Frontal cortex (tissue), 4 donors: ENCODE data around the gene GPR158. TPM values are rescaled to one million over a fixed set of nuclear protein-coding genes. Genes with fewer than 3 reads are reported as not detected.
"Not testable (repeated sequence)": the region's sequence is repeated elsewhere in the genome, so short reads cannot be mapped to it uniquely, and the experiment has no call there.

Source experiments
- DNase-seq, 2 donors: peaks; one replicate each; pipeline ENCODE4 v3.0.0; 2012; ENCODE audit warnings: low spot score in 2 of 2
- FAIRE-seq: peaks from 2 replicates; lab custom pipeline; 2012; peaks lifted over from hg19 to GRCh38; lab: Jason Lieb, UNC
- total RNA-seq: library from RNA; depleted of rRNA; stranded (reverse); fragments of >200 nt; gene quantifications from one replicate; pipeline ENCODE4 v1.2.3, GENCODE V29; 2014
- donor health status: control.
- donor health status: control.
- donor health status: control.

Gene GPR158, protein sequence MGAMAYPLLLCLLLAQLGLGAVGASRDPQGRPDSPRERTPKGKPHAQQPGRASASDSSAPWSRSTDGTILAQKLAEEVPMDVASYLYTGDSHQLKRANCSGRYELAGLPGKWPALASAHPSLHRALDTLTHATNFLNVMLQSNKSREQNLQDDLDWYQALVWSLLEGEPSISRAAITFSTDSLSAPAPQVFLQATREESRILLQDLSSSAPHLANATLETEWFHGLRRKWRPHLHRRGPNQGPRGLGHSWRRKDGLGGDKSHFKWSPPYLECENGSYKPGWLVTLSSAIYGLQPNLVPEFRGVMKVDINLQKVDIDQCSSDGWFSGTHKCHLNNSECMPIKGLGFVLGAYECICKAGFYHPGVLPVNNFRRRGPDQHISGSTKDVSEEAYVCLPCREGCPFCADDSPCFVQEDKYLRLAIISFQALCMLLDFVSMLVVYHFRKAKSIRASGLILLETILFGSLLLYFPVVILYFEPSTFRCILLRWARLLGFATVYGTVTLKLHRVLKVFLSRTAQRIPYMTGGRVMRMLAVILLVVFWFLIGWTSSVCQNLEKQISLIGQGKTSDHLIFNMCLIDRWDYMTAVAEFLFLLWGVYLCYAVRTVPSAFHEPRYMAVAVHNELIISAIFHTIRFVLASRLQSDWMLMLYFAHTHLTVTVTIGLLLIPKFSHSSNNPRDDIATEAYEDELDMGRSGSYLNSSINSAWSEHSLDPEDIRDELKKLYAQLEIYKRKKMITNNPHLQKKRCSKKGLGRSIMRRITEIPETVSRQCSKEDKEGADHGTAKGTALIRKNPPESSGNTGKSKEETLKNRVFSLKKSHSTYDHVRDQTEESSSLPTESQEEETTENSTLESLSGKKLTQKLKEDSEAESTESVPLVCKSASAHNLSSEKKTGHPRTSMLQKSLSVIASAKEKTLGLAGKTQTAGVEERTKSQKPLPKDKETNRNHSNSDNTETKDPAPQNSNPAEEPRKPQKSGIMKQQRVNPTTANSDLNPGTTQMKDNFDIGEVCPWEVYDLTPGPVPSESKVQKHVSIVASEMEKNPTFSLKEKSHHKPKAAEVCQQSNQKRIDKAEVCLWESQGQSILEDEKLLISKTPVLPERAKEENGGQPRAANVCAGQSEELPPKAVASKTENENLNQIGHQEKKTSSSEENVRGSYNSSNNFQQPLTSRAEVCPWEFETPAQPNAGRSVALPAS (N-terminal part only)
- total RNA-seq, result 9.0 TPM

DNA sequence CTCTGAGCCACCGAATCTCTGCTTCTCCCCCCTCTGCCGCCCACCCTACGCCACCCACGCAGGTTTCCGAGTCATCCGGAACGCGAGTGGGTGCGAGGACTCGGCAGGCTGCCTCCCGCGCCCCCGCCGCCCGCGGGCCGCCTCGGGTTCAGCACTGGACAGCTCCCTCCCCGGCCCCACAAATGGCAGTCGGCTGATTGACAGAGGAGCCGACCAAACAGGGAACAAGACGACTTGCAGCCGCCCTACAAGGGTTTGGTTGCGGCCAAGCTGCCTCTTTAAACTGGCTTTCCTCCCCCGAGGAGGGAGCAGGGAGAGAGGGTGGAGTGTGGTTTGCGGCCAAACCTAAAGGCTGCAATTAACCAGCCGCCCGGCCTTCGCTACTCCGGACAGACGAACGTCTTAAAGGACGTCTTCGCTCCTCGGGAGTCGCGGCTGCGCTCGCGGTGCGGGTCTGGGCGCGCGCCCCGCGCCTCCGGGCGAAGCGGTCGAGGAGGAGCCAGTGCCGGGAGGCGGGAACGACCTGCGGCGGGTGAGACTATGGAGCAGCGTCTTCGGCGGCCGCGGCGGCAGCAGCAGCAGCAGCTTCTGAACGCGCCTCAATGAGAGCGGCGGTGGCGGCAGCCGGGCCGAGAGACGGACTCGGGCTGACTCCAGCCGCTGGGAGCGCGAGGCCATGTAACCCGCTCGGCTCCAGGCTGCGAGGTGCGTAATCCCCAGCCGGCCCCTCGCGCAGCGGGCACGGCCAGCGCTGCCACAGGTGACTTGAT, at the start of gene GPR158:
GPR158 (plus strand) TSS at position 541 of the 770 bp plus-strand sequence. CDS start 420 bp downstream, outside the sequence.
- no peak for FAIRE-seq
- DNase-seq, result peak; percentile 85 to 87

DNA sequence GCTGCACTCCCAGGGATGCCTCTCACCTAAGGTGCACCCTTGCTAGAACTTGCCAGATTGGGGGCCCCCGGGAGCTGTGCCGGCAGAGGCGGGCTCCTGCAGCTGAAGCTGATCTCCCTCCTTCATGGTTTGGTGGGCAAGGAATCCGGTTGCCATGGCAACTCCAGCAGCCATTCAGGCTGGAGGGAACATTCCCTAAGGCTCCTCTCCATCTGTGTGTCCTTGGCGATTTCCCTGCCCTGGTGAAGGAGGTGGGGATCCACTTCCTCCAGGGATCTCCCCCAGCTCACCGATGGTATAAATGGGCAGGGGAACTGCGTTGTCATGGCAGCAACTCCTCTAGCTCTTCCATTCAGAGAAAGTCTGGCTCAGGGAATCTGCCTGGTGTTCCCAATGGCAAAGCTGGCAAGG, 49.6 kb upstream of the GPR158 start:
- DNase-seq, result peak in 1 of 2 donors; percentile 34
- FAIRE-seq, result no peak

DNA sequence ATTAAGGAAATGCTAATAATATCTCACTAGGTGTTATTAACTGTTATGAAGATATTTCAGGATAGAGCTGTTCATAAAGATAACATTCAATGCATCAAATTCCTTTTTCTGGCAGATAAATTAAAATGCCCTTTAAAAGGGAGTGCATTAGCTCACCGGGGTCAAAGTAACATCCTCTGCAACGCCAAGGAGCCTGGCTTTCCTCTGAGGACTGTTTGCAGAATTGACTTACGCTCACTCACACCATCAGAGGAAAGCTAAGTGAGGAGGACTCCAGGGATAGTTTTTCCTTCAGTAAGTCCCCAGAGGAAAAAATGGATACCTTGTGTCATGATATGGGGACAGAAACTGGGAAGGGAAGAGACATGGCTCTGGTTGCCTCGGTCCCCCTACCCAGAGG, 45.2 kb upstream of the GPR158 start:
- FAIRE-seq (no peak), DNase-seq (no peak)

DNA sequence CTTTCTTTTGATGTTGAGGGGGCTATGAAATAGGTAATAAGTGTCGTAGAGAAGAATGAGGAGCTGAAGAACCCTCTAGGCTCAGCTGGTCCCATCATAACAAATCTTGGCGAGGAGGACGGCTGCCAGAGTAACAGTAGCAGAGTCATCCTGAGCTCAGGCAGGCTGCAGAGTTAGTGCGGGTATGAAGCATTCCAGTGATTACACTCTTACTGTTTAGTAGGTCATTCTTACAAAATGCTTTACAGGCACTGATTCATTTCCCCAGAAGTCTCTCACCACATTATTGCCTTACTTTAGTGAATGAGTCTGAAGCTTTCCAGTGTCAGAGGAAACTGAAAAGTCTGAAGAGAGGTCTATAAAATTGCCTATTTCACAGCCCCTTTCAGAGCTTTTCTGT, 43.9 kb upstream of the GPR158 start:
- FAIRE-seq (no peak), DNase-seq (no peak)

- no peak for DNase-seq
- no peak for FAIRE-seq
These were observed 32.5 kb upstream of the GPR158 start for GRCh38 chr10:25142116-25142864.

DNA sequence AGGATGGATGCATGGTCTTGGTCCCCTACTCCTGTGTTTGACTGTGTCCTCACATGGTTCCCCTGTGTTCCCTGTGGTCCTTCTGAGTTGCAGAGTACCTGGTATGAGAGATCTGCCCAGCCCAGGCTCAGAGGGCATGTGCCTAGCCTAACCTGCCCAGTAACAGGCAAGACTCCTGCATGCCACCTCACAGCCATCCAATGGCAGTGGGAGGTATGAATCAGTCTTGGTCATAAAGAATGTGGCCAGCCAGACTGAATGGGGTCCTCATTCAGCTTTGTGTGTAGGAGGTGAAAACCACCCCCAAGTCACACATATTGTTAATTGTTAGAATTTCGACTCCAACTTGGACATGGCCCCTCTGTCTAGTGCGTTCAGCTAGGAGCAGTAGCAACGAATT, 17.2 kb upstream of the GPR158 start:
- FAIRE-seq (no peak), DNase-seq (no peak)

DNA sequence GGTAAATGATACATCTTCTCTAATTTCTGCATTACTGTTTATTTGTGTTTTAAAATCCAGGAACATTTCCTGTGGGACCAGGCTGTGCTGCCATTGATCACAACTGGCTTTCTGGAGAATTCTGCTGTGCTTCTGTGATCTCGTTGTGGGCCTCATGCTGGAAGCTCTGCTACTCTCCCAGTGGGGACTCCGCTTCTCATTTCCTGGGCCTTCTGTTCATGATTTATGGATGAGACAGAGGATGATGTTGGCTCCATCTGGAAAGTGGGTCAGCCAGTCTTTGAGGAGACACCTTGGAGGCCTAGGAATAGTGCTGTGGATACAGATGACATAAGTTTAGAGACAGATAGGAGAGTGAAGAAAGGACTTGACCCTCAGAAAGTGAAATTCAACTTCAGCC, 15.2 kb upstream of the GPR158 start:
- FAIRE-seq, result no peak
- DNase-seq, result no peak

DNA sequence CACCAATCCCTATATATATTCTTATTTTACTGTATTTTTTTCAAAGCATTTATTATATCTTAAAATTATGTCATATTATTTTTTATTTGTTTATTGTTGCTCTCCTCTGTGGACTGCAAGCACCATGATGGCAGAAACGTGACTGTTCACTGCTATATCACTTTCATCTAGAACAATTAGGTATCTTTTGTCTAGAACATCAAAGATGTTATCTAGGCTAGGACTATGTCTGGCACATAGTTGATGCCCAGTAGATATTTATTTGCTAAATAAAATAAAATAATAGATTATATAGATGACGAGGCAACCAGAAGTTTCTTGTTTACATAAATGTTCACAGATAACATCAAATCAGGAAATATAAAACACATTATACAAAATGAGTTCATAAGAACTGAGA, 12.4 kb upstream of the GPR158 start:
- FAIRE-seq, result no peak
- no peak for DNase-seq

DNA sequence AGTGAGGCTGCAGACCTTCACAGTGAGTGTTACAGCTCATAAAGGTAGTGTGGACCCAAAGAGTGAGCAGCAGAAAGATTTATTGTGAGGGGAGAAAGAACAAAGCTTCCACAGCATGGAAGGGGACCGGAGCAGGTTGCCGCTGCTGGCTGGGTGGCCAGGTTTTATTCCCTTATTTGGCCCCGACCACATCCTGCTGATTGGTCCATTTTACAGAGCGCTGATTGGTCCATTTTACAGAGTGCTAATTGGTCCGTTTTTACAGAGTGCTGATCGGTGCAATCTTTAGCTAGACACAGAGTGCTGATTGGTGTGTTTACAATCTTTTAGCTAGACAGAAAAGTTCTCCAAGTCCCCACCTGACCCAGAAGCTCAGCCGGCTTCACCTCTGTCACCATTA, 11.3 kb upstream of the GPR158 start:
- FAIRE-seq, DNase-seq: not testable (repeated sequence)

DNA sequence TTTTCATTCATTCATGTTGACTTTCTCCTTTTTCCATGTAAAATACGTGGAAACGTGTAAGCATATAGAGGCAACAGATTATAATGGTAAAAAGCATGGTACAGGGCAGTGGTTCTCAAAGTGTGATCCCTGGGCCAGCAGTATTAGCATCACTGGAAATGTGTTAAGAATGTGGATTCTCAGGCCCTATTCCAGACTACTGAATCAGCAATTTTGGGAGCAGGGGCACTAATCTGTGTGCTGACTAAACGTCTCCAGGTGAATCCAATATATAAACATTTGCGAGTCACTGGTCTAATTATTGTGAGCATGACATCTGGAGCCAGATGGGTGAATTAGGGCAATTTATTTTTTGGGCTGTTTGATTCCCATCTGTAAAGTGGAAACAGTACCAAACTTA, 5.1 kb upstream of the GPR158 start:
- no peak for FAIRE-seq
- no peak for DNase-seq

DNA sequence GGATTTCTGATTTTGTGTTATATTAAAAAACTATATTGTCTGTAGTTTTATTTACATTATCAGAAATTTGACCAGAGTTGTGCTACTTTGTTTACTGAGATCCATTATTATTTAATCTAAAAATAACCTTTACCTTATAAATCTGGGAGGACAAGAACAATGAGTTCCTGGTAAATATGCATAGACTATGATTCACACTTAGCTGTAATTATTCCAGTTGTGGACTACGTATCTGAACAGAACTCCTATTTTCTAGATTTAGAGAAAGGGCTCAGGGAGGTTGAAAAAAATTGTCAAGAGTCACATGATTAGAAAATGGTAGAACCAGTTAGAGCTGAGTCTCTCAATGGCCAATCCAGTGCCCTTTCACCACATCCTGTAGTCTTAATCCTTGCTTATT, 4.2 kb upstream of the GPR158 start:
- no peak for DNase-seq
- no peak for FAIRE-seq

- no peak for FAIRE-seq
- DNase-seq, result no peak
These were observed 973 bp downstream of the GPR158 start for GRCh38 chr10:25175527-25176420.

DNA sequence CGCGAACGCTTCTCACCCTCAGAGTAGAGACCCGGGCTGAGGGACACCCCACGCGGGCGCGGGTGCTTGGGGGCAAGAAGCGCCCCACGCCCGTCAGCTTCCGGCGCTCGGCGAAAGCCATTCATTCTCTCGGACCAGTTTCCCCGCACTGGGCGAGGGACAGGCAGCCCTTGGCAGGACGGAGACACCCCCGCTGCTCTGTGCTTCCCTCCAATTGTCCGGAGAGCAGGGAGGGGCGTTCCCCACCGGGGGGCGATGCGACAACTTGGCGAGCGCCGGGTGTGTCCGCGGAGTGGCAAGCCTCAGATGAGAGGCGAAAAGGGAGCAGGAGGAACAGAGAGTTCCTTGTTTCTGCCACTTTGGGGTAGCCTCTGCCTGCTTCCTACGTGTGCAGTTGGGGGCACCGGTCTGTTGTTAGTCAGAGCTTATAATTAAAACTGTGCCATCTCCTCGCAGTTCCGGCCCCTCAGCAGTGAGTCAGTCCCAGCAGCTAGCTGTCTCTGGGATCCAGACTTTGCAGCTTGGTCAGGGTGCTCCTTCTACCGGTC, 1.7 kb downstream of the GPR158 start:
- no peak for FAIRE-seq
- no peak for DNase-seq

DNA sequence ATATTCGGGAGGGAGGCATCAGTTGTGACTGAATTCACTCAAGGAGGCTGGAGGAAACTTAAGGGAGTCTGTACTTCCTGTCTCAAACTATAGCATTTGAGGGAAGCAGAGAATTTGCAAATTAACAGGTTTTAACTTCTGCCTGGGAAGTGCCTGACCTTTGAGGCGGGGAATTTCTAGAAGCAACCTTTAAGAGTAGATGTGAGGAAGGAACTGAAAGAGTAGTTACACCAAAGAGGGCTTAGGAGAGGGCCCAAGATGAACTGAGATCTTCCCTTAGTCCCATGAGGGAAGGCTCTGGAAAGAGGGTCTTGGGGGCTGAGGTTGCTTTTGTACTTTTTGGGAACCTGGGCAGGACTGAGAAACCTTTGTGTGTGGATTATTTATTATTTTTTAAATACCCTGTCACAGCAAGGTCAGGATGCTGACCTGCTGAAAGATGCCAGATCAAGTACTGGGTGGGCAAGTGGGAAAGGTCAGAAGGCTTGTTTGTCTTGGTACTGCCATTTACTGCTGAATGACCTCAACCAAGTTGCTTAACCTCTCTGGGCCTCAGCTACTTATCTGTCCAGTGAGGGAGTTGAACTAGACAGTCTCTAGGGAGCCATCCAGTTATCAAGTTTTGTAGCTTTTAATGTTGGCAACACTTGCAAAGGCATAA, 2.4 kb downstream of the GPR158 start:
- FAIRE-seq (no peak), DNase-seq (no peak)

- no peak for DNase-seq
- FAIRE-seq, result no peak
These were observed 2.9 kb downstream of the GPR158 start for GRCh38 chr10:25177754-25178135.

DNA sequence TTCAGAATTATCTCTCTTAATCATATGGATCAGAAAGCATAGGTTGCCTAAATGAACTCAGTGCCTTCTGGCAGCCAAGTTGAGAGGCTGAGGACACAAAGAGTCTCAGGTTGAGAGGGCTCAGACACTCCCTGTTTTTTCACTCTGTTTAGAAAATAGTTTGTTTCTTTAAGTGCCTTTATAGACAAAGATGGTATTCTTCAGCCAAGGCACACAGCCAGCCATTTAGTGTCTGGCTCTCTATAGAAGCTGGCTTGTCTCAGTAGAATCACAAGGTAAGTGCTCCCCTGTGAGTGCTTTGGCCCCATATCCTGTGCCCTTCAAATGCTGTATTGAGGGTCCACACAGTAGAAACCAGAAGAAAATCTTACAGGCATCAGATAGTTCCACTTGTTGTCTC, 3.6 kb downstream of the GPR158 start:
- FAIRE-seq (no peak), DNase-seq (no peak)

DNA sequence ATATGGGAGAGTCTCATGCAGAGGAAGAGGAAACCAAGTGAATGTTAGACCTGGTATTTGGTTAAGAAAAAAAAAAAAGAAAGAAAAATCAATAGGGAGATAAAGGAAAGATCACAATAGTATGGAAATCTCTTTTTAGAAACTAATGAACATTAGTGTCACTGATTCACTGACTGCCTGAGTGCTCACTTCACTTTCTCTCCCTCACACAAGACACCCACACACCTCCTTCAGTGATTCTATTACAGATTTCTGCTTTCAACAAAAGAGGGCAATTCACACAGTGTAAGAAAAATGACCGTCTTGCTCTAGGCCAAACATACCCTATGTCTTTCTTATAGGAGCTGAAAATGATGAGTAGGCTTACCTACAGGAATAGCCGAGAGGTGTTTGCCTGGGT, 6.0 kb downstream of the GPR158 start:
- FAIRE-seq, result no peak
- DNase-seq, result no peak
